Astrocyte of the cerebellum (primary cell): ENCODE measurements around the gene CUL4A.

Experiments
- DNase-seq: peaks from one replicate; pipeline ENCODE4 v3.0.0-alpha.2; 2011; ENCODE audit warnings: low read depth
- H3K4me3 ChIP-seq: 2 replicates; pipeline ENCODE4 v1.5.1; 2011; ENCODE audit warnings: mild to moderate bottlenecking, low read depth, low read length, moderate library complexity
- CTCF ChIP-seq: IDR thresholded peaks from 2 replicates; pipeline ENCODE4 v1.5.1; 2012; ENCODE audit warnings: low read length, low read depth, moderate library complexity, mild to moderate bottlenecking; ENCODE audit errors: missing control alignments
- in situ Hi-C: cut with HindIII; loops from 2 replicates; pipeline ENCODE4 v1.10.0; 2017; ENCODE audit warnings: low sequenced_read_pairs

CUL4A gene

DNA sequence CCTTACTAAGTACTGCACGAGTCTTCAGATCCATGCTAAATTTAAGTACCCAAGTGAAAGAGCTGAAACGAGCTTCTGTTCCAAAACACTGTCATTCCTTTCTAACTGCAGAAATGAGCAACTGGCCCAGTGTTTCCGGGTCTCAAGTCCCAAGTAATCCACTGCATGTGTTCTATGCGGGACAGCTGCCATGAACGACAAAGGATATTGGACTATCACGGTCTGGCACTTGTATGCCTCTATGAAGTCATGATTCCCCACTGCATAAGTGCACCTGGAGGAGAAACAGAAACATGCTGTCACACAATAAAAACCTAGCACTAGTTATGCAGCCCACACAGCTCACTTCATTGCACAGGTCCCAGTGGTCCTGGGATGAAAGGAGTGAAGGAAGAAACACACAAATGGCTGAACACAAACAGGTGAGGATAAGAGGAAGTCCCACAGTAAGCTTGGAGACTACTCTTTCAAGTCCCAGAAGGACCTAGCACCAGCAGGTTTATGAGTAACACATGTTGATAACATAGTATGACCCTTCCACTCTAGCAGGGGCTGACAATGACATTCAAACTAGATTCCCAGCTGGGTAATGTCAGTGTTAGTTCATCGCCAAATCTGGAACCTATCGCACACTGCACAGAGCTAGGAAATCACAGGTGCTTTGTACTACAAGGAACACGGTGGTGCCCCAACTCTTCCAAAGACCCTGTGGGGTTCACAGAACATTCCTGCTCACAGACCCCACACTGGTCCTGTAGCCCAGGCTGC is 12.3 kb upstream of the CUL4A start:
- DNase-seq = no peak
- in situ Hi-C loops = no loop called here
- H3K4me3 ChIP-seq = no peak overlapping the region
- no peak for TF ChIP-seq CTCF

- in situ Hi-C loops = no loop called here
- DNase-seq = no peak
- H3K4me3 ChIP-seq = no peak overlapping the region
These were observed 7.6 kb upstream of the CUL4A start for GRCh38 chr13:113201815-113202214.

DNA sequence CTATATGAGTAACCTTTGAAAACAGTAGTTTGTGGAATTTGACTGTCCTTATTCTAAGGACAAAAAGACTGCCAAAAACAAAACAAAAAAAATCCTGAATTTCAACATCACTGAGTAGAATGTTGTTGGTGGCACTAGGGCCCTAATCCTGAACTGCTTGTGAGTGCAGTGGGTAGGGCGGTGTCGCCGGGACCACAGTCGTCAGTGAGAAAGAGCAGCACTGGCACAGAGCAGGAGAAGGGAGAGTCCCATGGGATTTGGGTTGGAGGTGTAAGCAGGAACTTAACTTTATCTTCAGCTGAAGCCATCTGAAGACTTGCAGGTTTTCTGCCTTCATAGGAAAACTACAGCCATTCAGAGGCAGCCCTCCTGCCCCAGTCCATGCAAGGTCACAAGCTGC is 6.5 kb upstream of the CUL4A start:
- H3K4me3 ChIP-seq = no peak overlapping the region
- TF ChIP-seq CTCF = no peak
- in situ Hi-C loops = no loop called here
- no peak for DNase-seq

More at GRCh38 chr13:113201815-113202214, 7.6 kb upstream of the CUL4A start:
- no peak for TF ChIP-seq CTCF

DNA sequence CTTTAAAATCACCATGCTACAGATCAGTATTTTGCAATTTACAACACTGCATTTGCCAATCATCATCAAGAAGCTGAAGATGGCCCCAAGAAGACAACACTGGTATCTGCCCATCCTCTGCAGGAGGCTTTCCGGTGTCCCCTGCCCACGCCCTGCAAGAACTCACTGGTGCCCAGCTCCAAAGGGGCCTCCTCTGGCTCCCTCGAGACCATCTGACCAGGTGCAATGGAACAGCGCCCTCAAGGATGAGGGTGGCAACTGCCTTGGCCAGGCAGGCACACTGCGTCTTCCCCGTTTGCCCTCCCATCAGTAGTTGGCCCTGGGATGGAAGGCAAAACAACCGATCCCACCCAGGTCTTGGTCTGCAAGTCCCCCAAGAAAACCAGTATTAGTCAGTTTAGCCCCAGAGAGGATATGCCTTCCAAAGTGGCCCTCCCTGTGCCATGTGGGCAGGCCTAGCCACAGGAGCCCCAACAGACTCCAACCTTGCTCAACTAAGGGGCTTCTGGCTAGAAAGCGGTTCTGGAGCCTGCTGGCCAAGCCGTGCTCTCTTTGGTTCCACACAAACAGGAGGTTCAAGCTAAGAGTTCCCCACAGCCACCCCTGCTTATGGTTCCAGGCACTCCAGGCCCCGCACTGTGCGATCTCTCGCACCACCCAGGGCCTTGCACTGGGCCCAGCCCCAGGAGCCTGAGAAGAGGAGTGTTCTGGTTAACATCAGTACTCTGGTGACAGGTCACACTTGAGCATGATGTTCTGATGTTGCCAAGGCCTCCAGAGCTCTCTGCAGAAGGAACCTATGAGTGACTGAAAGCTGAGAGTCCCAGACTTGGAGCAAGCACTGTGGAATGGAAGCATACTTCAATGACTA is 5.7 kb upstream of the CUL4A start:
- no peak for TF ChIP-seq CTCF
- H3K4me3 ChIP-seq = no peak overlapping the region
- no peak for DNase-seq
- in situ Hi-C loops = no loop called here

DNA sequence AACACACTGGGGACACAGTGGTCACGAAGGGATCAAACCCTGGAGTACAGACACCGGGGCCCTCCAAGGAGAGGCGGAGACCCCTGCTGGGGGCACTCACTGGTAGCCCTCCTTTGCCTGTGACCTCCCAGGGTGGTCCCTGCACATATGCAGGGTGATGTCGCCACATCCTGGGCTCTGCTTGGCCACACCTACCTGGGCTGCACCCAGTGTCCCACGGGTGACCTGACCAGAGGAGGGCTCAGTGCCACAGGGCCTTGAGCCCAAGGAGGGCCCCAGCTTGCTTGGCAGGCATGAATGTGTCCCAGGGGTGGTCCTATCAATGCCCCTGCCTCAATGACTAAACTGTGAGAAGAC is 5.1 kb upstream of the CUL4A start:
- no peak for TF ChIP-seq CTCF
- no peak overlapping the region for H3K4me3 ChIP-seq
- in situ Hi-C loops = no loop called here
- DNase-seq = no peak

DNA sequence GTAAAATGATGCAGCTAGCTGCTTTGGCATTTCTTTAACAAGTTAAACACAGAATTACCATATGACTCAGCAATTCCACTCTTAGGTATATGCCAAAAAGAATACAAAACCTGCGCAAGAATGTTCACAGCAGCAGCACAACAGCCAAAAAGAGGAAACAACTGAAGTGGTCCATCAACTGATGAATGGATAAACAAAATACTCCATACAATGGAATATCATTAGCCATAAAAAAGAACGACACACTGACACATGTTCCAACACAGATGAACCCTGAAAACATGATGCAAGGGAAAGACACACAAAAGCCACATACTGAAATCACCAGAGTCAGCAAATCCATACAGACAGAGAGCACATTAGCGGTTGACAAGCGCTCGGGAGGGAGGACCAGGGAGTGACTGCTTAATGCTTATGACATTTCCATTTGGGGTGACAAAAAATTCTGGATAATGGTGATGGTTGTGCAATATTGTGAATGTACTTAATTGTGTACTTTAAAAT is 3.9 kb upstream of the CUL4A start:
- TF ChIP-seq CTCF = no peak
- in situ Hi-C loops = no loop called here
- H3K4me3 ChIP-seq = no peak overlapping the region
- DNase-seq = no peak
